HEK293T (cell line): Measurements from ENCODE around the gene MPO.

ENCODE experiments used
- ARNT ChIP-seq: fragments of 450-650 bp; IDR thresholded peaks from 2 replicates; pipeline ENCODE4 v1.6.1; 2017; ENCODE audit warnings: mild to moderate bottlenecking
- BHLHE40 ChIP-seq: fragments of 450-650 bp; IDR thresholded peaks from 2 replicates; pipeline ENCODE4 v1.6.1; 2016; ENCODE audit warnings: mild to moderate bottlenecking, moderate library complexity, borderline replicate concordance
- CTBP1 ChIP-seq: fragments of 450-650 bp; IDR thresholded peaks from 2 replicates; pipeline ENCODE4 v1.6.1; 2016; ENCODE audit warnings: borderline replicate concordance
- FOXA1 ChIP-seq: fragments of 450-650 bp; IDR thresholded peaks from 2 replicates; pipeline ENCODE4 v1.6.1; 2016; ENCODE audit warnings: mild to moderate bottlenecking
- FOXK2 ChIP-seq: fragments of 450-650 bp; IDR thresholded peaks from 2 replicates; pipeline ENCODE4 v1.6.1; 2016; ENCODE audit warnings: mild to moderate bottlenecking
- HDGF ChIP-seq: fragments of 450-650 bp; IDR thresholded peaks from 2 replicates; pipeline ENCODE4 v1.6.1; 2017; ENCODE audit warnings: antibody characterized with exemption, borderline replicate concordance
- NFRKB ChIP-seq: fragments of 450-650 bp; IDR thresholded peaks from 2 replicates; pipeline ENCODE4 v1.6.1; 2016; ENCODE audit warnings: mild to moderate bottlenecking, moderate library complexity
- PKNOX1 ChIP-seq: fragments of 450-650 bp; IDR thresholded peaks from 2 replicates; pipeline ENCODE4 v1.6.1; 2016
- SP1 ChIP-seq: fragments of 450-650 bp; IDR thresholded peaks from 2 replicates; pipeline ENCODE4 v1.6.1; 2017
- ZNF384 ChIP-seq: fragments of 450-650 bp; IDR thresholded peaks from 2 replicates; pipeline ENCODE4 v1.6.1; 2016

GRCh38 chr17:58228679-58229078 is 52.1 kb downstream of the MPO start:
- TF ChIP-seq ZNF384 (no peak), NFRKB (no peak), FOXA1 (no peak), HDGF (no peak), FOXK2 (no peak), PKNOX1 (no peak), SP1 (no peak), ARNT (no peak), CTBP1 (no peak), BHLHE40 (no peak)
